Large intestine (tissue), 3 donors: ENCODE results near the gene AK9. TPM values are rescaled to one million over a fixed set of nuclear protein-coding genes. Genes with fewer than 3 reads are reported as not detected.

Source experiments
- DNase-seq, 2 donors: peaks; one replicate each; pipeline versions ENCODE4 v3.0.0 to v3.0.0-alpha.2; 2013
- H3K27ac ChIP-seq: one replicate; pipeline ENCODE4 v1.5.1; 2013; ENCODE audit warnings: low read length
- H3K27me3 ChIP-seq: 2 replicates; pipeline ENCODE4 v1.6.1; 2013; ENCODE audit warnings: low read length; ENCODE audit not compliant: control insufficient read depth, insufficient read depth
- H3K36me3 ChIP-seq: 2 replicates; pipeline ENCODE4 v1.6.1; 2013; ENCODE audit warnings: low read length; ENCODE audit not compliant: control insufficient read depth, insufficient read depth
- H3K4me1 ChIP-seq: one replicate; pipeline ENCODE4 v1.6.1; 2013; ENCODE audit warnings: low read length; ENCODE audit not compliant: control insufficient read depth, insufficient read depth
- H3K4me3 ChIP-seq: one replicate; pipeline ENCODE4 v1.5.1; 2013; ENCODE audit warnings: low read length
- H3K9me3 ChIP-seq: one replicate; pipeline ENCODE4 v1.6.1; 2013; ENCODE audit warnings: mild to moderate bottlenecking, low read depth, low read length, moderate library complexity; ENCODE audit not compliant: control insufficient read depth
- WGBS: methylation state at CpG from one replicate; pipeline ENCODE4 v1.1.5; 2013; ENCODE audit warnings: low lambda C conversion rate; ENCODE audit not compliant: insufficient coverage; 5-methylcytosine and 5-hydroxymethylcytosine counted together
- polyA plus RNA-seq: library from polyadenylated mRNA; unstranded; fragments of 120-200 nt; gene quantifications from one replicate; pipeline ENCODE4 v1.2.1, GENCODE V29; 2013

Gene AK9
- polyA plus RNA-seq, 1 donor: 7.2 TPM

DNA sequence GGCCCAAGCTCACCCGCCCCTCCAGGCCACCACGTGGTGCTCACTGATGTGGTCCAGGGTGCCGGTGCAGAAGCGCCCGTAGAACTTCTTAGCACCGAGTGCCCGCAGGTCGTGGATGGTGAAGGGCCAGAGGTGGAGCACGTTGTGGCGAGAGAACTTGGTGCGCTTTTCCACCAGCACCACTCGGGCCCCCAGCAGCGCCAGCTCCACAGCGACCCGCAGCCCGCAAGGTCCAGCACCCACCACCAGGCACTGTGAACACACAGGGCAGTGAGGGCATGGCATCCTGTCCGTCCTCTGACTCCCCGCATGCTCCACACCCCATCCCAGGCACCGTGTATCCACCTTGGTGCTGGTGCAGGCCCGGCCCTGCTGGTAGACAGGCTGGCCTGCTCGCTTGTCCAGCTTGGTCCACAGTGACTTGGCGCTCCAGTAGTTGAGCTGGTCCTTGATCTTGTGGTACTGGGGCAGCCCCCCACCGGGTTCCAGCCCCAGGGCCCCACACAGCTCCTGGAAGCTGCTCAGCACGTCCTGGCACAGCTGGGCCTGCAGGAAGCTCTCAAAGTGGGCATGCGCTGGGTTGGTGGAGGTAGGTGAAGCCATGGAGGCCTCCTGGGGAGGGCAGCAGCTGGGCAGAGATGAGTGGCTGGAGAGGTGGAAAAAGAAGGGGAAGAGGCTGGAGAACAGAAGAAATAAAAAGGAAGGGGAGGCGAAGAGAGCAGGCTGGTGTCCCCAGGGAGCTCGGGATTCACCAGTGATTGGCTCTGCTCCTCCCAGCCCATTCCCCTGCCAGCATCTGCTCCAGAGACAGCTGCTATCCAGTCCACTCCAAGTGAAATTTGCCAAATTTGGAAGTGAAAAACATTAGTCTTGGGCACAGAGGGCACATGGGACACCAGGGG is 237.2 kb downstream of the AK9 start:
- H3K27ac ChIP-seq: peak overlapping the region; percentile 91
- WGBS: no CpG with 5 or more reads among the region's 27 CpGs
- H3K9me3 ChIP-seq: peaks cover 3% of the 10 kb centered on the region

DNA sequence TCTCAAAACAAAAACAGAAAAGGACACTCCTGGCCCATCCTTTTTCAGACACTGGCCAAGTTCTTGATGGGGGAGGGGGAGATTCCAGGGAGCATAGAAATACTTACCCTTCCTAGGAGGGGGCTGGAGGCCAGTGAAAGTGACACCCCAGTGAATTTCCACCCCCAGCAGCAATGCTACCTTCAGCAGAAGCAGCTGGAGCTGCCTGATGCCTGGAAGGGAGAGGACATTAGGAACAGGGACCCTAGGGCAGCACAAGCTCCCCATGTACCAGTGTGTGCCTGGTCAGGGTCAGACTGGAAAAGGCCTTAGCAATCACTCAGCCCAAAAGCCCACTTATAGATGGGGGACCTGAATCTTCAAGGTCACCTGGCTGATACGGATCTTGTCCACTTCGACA is 237.8 kb downstream of the AK9 start:
- no CpG with 5 or more reads among the region's 2 CpGs for whole genome bisulfite sequencing

More for the DNA sequence above, 237.2 kb downstream of the AK9 start:
- H3K4me1 ChIP-seq: peaks cover 24% of the 10 kb centered on the region
- no peak for DNase-seq
- peak overlapping the region; percentile 96 for H3K4me3 ChIP-seq
- H3K27me3 ChIP-seq: no peaks in the 10 kb centered on the region
- peaks cover 47% of the 10 kb centered on the region for H3K36me3 ChIP-seq

DNA sequence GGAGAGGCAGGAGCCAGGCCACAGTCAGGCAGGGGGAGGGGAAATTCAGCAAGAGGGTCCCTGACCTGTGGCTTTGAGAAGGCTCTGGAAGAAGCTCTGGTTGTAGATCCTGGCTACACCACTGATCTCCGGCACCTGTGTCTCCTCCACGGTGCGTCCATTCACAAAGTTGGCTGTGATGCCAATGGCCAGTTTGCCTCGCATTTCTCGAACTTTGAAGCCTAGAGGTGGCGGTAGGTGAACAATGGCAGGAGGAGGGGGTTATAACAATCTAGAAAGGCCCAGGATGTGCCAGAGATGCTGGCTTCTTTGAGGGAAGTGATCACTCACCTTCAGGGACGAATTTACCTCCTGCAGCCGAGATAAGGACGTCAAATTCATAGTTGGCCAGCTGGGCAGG is 238.8 kb downstream of the AK9 start:
- no CpG with 5 or more reads among the region's 9 CpGs for WGBS
- peaks cover 61% of the 10 kb centered on the region for H3K36me3 ChIP-seq
- no peak overlapping the region for H3K27ac ChIP-seq
- DNase-seq: no peak
- H3K4me1 ChIP-seq: peaks cover 18% of the 10 kb centered on the region
- H3K27me3 ChIP-seq: no peaks in the 10 kb centered on the region
- H3K4me3 ChIP-seq: no peak overlapping the region
- H3K9me3 ChIP-seq: peaks cover 3% of the 10 kb centered on the region

More for the DNA sequence above, 237.8 kb downstream of the AK9 start:
- peaks cover 54% of the 10 kb centered on the region for H3K36me3 ChIP-seq
- DNase-seq: no peak
- no peaks in the 10 kb centered on the region for H3K27me3 ChIP-seq
- no peak overlapping the region for H3K4me3 ChIP-seq
- peaks cover 24% of the 10 kb centered on the region for H3K4me1 ChIP-seq
- H3K27ac ChIP-seq: no peak overlapping the region
- peaks cover 3% of the 10 kb centered on the region for H3K9me3 ChIP-seq

DNA sequence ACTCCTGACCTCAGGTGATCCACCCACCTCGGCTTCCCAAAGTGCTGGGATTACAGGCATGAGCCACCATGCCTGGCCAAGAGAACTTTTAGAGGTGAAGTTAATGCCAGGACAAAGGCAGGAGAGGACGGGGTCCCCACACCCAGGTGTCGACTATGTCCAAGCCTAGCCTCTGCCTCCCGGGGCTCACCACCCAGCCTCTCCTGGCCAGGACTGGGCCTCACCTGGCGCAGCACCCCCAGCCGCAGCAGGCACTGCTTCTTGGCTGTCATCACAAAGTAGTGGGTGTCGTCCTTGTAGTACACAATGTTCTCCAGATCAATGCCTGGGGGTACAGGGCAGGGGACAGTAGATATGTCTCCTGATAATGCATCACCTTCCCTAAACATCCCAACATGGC is 239.6 kb downstream of the AK9 start:
- no peak overlapping the region for H3K4me3 ChIP-seq
- H3K27me3 ChIP-seq: no peaks in the 10 kb centered on the region
- WGBS: no CpG with 5 or more reads among the region's 7 CpGs
- H3K27ac ChIP-seq: no peak overlapping the region
- H3K4me1 ChIP-seq: peaks cover 12% of the 10 kb centered on the region
- peaks cover 69% of the 10 kb centered on the region for H3K36me3 ChIP-seq
- DNase-seq: no peak
- H3K9me3 ChIP-seq: peaks cover 3% of the 10 kb centered on the region

DNA sequence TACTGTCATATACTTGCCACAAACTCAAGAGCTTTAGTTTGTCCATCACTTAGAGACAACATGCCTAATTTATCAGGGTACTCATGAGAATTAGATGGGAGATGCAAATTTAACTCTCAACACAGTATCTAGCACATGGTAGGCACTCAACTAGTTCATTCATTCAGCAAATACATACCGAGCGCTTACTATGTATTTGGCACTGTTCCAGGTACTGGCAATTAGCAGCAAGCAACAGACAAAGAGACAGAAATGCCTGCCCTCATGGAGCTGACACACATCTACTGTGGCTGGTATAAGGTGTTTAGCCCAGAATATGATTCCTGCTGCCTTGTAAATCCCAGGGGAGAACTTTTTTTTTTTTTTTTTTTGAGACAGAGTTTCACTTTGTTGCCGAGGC is 240.2 kb downstream of the AK9 start:
- peaks cover 3% of the 10 kb centered on the region for H3K9me3 ChIP-seq
- peaks cover 75% of the 10 kb centered on the region for H3K36me3 ChIP-seq
- no peaks in the 10 kb centered on the region for H3K27me3 ChIP-seq
- DNase-seq: no peak
- no CpG with 5 or more reads among the region's 3 CpGs for WGBS
- no peak overlapping the region for H3K27ac ChIP-seq
- no peak overlapping the region for H3K4me3 ChIP-seq
- H3K4me1 ChIP-seq: peaks cover 12% of the 10 kb centered on the region

DNA sequence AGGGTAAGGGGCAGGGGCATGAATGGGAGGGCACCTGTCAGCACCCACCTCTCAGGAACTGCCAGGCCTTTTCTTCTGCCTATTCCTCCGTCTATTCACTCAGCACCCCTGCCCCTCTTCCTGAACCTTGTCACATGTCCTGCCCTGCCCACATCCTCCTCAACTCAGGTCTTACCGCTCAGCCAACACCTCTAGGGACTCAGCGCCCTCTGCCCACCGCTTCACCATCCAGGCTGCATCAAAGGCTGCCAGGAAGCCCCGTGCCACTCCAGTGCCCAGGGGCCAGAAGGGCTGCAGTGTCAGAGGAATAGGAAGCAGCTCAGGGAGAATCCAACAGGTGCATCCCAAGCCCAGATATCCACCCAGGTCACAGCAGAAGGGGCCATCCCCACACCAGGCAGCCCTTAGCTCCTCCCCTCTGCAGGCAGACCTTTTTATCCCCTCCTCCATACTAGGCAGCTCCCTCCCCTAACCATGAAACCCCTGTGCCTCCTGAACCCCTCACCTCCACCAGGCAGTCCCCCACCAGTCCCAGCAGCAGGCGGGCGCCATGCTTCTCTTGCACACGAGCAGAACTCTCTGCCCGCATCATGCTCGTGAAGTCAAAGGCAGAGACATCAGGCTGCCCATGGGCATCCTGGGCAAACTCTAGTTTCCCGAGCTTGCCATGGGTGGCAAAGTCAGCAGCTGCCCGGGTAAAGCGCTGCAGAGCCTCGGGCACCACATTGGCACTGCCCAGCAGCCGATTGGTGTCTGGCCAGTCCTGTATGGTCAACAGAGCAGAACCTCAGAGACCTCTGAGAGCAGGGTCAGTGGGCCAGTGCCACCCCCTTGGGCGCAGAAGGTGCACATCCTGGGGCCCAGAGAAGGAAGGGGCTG is 241.0 kb downstream of the AK9 start:
- Histone ChIP-seq H3K4me3 (no peak overlapping the region), H3K4me1 (peaks cover 12% of the 10 kb centered on the region), H3K36me3 (peaks cover 83% of the 10 kb centered on the region), H3K9me3 (peaks cover 3% of the 10 kb centered on the region), H3K27me3 (no peaks in the 10 kb centered on the region), H3K27ac (no peak overlapping the region)
- no peak for DNase-seq
- no CpG with 5 or more reads among the region's 16 CpGs for WGBS

DNA sequence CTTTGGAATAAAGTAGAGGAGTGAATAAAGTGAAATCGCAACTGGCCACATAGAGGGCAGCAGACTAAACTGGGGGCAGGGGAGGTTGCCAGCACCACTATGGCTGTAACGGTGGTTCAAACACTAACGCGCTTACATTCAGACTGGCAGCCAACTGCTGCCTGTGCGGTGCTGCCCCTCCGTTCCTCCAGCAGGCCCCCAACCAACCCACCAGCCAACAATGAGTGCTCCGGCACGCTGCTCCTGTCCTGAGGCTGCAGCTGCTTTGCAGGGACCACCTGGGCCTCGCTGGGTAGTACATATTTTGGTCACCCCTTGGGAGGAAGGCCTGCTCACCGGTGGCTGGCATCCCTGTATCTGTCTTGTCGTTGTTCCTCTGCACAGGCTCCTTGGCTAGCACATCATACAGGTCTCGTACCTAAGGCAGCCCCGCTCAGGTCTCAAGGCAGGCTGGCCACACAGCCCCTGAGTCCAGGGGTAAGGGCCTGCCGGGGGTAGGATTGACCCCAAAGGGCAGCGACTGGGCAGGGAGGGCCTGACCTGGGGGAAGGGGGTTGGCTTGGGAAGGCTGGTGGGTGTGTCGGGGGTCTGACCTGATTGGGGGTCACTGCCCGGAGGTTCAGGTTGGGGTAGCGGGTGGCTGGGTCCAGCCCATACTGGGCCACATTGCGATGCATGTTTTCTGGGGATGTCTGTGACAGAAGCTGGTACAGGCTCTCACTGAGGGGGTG is 241.8 kb downstream of the AK9 start:
- peaks cover 91% of the 10 kb centered on the region for H3K36me3 ChIP-seq

DNA sequence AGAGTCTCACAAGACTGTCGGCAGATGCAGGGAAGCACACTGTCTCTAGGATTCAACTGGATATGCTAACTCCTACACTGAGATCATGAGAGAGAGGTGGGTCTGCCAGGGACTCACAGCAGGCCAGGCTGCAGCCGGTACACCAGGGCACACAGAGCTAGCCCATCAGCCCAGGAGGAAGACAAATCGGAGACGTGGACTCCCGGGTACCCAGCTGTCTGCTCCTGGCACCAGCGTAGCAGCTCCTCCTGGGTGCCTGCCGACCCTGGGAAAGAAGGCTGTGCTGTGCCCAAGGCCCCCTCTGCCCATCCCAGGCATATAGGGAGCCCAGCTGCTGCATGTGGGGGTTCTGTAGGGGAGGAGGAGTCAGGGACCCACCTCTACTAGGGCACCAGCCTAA is 242.4 kb downstream of the AK9 start:
- H3K36me3 ChIP-seq: peaks cover 93% of the 10 kb centered on the region
- DNase-seq: no peak
- H3K9me3 ChIP-seq: peaks cover 2% of the 10 kb centered on the region
- no peak overlapping the region for H3K27ac ChIP-seq
- H3K4me3 ChIP-seq: no peak overlapping the region
- peaks cover 3% of the 10 kb centered on the region for H3K4me1 ChIP-seq
- no peaks in the 10 kb centered on the region for H3K27me3 ChIP-seq
- WGBS: no CpG with 5 or more reads among the region's 7 CpGs

More for the DNA sequence above, 241.8 kb downstream of the AK9 start:
- no peak overlapping the region for H3K4me3 ChIP-seq
- peaks cover 9% of the 10 kb centered on the region for H3K4me1 ChIP-seq
- no peak for DNase-seq
- H3K27ac ChIP-seq: no peak overlapping the region
- H3K9me3 ChIP-seq: peaks cover 3% of the 10 kb centered on the region
- no CpG with 5 or more reads among the region's 19 CpGs for WGBS
- H3K27me3 ChIP-seq: no peaks in the 10 kb centered on the region

DNA sequence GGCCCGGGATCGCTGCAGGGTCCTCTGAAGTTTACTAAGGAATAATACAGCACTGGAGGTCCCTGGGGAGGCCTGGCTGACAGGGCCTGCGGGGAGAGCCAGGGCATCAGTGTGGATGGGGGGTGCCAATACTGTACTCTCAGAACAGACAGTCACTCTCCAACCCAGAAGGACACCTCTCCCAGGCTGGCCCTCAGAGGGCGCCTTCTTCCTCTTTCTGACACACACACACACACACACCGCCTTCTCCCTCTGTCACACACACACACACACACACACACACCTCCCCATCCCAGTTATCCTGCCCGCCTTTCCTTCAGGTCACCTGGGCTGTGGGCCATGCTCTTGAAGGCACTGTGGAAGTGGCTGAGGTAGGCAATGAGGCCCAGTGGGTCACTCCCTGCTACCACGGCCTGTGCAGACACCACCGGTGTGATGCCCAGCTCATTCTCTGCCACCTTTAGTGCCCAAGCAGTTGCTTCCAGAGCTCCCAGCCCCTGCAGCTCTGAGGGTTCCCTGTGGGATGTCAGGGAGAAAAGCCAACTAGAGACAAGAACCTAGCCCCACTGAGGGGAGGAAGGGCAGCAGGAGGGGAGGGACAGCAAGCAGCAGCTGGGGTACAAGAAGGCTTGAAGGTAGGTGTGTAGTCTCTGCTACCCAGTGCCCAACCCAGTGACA is 243.0 kb downstream of the AK9 start:
- Histone ChIP-seq H3K27me3 (no peaks in the 10 kb centered on the region), H3K9me3 (no peaks in the 10 kb centered on the region), H3K4me3 (no peak overlapping the region), H3K36me3 (peaks cover 93% of the 10 kb centered on the region), H3K4me1 (no peaks in the 10 kb centered on the region), H3K27ac (no peak overlapping the region)
- no CpG with 5 or more reads among the region's 8 CpGs for WGBS
- DNase-seq: no peak
